HL-60/S4 (cell line): ENCODE data around the gene NFASC.

Source experiments
- in situ Hi-C: fragments of 300-500 bp; cut with MboI; formaldehyde crosslinking; loops from 2 replicates; pipeline ENCODE4 v1.14.3; 2022; ENCODE audit warnings: low sequenced_read_pairs

NFASC gene

GRCh38 chr1:204858363-204858821 lies 12.3 kb upstream of the NFASC start:
- in situ Hi-C loops, result no loop called here

DNA sequence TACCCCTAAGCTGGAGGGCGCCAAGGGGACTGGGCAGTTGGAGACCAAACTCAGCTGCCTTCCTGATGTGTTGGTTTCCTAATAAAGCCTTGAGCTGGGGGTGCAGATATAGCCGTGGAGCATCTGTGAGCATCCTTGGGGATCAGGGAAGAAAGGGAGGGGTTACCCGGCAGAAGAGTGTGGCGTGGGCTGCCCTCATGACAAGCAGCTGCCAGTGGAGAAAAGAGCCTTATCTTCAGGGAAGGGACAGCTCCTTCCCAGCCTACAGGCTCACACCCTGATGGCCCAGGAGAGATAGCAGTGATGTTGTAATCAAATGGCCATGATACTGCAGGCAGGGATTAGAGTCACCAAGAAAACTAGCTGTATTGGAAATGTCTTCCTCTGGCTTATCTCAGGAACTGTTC lies 10.8 kb upstream of the NFASC start:
- in situ Hi-C loops, result no loop called here

DNA sequence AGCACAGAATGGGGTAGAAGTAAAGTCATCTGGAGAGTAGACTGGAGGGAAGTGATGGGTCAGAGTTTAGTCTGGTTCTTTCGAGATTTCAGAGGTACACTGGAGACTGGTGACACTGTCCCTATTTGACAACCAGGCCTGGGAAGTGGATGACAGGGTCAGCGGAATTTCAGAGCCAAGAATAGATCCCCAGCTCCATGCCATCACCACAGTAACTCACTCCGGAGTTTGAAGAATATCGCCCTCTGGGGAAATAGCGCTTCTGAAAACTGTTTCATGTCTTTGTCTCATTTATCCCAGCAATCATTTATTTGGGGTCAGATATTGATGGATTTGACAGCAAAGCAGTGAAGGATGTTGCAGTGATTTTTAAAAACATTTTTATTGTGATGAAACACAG lies 7.6 kb upstream of the NFASC start:
- in situ Hi-C loops, result no loop called here

DNA sequence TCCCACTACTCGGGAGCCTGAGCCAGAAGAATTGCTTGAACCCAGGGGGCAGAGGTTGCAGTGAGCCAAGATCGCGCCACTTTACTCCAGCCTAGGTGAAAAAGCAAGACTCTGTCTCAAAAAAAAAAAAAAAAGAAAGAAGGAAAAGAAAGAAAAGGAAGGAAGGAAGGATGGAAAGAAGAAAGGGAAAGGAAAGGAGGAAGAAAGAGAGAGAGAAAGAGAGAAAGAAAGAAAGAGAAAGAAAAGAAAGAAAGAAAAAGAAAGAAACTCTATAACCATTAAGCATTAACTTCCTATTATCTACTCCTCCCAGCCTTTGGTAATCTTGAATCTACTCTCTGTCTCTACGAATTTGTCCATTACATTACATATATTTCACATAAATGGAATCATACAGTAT lies 6.9 kb upstream of the NFASC start:
- in situ Hi-C loops, result no loop called here

GRCh38 chr1:204866051-204866596 lies 4.5 kb upstream of the NFASC start:
- in situ Hi-C loops, result no loop called here

DNA sequence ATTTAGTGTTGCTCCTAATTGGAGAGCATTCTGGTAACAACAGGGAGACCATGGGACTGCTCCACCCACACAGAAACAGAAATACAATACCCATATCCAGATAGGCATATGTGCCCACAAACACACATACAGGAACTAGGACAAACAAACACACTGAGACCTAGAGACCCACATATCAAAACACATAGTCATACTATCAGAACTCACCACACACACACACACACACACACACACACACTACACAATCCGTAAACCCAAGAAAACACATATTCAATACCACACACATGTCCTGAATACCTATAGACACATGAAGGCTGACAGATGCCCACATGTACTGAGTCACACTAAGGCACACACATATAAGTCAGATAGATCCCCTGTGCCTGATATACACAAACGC lies 3.5 kb upstream of the NFASC start:
- in situ Hi-C loops, result no loop called here

DNA sequence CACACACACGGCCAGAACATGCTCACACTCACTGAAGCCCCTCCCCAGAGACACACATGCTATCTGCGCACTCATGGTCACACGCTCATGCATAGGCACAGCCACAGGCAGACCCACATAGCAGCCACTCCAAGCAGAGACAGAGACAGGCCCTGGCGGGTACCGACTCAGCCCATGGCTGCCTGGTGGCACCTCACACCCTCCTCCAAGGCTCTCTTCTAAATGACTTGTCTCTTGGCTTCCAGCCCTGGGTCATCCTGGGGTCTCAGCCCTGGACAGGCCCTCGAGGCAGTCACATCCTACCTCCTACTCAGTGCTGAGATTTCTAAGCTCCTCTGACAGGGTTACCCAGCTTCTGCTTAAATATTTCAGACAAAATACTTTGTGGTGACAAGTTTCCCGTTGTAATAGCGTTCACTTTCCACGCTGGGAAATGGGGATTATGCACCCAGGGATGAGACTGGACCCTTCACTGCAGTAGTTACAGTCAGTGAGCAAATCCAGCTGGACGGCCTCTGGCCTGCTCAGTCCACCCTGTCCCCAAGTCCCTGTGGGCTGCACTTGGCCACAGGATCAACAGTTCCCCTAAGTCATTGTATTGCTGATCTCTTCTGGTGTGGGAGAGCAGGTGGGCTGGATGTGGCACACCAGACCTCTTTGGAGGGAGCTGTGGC lies 2.9 kb upstream of the NFASC start:
- in situ Hi-C loops, result no loop called here

DNA sequence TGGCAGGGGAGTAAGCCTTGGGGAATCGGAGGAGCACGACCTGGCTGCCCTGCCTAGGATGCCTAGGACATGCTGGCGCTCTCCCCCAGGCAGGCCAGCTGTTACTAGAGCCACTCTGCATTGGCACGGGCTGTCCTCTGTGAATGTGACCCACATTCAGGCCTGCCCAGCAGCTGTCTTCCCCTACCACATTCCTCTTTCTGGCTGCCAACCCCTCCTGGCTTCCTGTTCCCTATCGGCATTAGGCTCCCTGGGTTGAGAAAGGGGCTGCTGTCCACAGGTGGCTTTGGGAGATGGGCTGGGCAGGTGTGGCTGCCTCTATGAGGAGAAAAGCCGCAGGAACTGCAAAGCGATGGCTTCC lies 2.3 kb upstream of the NFASC start:
- in situ Hi-C loops, result no loop called here

DNA sequence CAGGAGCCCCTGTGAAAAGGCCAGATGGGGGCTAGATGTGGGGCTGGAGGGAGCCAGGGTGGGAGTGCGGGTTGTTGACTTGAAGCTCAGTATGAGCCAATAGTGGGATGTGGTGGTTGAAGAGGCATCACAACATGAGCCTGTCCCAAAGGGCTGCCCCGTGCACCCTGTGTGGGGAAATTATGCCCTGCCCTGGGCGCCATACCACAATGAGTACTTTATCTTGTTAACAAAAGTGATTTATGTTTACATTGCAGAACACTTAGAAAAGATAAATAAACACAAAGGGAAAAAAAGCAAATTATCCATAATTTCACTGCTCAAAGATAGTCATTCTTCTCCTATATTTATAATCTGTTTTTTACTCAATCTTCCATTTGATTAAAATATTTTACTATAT lies 1.6 kb upstream of the NFASC start:
- in situ Hi-C loops, result no loop called here

- in situ Hi-C loops, result no loop called here
Measured at GRCh38 chr1:204871405-204872037, 859 bp downstream of the NFASC start.

GRCh38 chr1:204872262-204872881 lies 1.7 kb downstream of the NFASC start:
- in situ Hi-C loops, result no loop called here

- in situ Hi-C loops, result no loop called here
Measured at GRCh38 chr1:204873176-204873575, 2.5 kb downstream of the NFASC start.

- in situ Hi-C loops, result no loop called here
Measured at GRCh38 chr1:204873714-204874113, 3.1 kb downstream of the NFASC start.

- in situ Hi-C loops, result no loop called here
Measured at GRCh38 chr1:204874274-204874673, 3.6 kb downstream of the NFASC start.

DNA sequence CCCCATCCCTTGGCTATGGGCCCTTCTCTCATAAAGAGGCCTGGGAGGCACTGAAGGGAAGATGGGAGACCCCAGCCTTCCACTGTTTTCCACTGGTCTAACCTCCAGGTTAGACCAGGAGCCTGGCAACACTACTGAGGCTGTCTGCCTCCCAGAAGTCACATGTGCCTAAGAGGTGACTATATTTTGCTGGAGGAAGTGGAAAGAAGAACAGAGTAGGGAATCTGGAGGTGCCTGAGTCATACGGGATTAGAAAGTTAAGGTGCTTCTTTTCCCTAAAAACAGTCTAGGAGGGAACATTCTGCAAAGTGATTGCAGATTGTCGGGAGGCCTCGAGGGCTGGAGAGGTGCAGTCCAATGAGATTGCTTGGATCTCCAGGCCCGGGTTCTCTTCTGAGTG lies 4.6 kb downstream of the NFASC start:
- in situ Hi-C loops, result no loop called here

DNA sequence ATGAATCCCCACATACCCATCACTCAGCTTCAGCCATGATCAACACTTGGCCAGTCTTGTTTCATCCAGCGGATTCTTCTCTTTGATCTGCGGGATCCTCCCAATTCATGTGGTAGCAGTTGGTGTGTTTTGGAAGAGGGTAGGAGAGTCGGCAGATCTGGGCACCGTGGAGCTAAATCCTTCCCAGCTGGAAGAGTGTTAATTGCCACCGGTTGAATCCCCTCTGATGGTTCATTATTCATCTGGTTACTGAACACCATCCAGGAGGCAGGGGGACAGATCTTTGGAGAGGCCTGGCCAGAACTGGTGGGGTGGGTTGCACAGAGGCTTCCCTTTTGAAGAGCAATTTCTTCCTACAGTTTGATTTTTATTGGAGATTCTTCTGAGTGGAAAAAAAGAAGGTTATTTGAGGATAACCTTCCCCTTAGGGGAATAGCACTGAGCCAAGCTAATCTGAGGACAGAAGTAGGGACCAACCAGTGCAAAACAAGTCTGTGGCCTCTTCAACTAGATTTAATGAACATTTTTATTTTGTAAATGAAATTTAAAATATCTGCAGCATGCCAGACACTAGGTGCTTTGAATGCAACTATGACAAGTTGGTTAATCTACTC lies 8.1 kb downstream of the NFASC start:
- in situ Hi-C loops, result no loop called here

GRCh38 chr1:204879351-204879750 lies 8.7 kb downstream of the NFASC start:
- in situ Hi-C loops, result no loop called here

DNA sequence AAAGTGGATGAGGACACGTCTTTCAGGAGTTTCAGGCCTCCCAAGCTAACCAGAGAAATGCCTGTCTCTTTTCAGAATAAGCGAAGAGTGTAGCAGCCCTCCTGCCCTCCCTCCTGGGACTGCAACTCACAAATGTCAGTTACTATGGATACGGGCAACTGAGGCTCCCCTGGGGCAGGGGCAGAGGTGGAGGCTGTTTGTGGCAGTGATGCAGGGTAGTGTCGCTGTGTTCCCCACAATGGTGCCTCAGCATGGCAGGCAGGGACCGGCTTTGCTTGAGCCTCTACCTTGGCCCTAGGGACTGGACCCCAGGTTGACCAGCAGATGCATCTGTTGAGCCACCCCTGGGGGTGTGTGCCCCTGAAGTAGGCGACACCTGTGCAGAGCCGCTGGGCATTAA lies 10.2 kb downstream of the NFASC start:
- in situ Hi-C loops, result no loop called here

GRCh38 chr1:204882479-204882878 lies 11.8 kb downstream of the NFASC start:
- in situ Hi-C loops, result no loop called here

DNA sequence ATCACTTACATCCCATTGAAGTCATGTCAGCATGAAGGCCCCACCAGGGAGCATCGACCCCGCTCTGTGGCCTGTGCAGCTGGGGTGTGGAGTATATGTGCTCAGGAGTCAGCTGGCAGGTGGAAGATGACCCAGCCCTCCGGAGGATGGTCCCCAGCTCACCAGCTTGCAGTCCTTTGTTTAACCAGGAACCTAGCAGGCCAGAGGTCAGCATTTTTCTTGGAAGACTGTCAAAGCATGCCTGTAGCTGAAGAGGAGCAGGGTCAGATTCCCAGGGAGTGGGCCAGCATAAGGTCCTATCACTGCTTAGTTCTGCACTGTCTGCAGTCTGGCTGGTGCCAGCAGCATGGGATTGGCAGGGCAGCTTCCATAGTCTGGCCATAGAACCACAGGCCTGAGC lies 12.7 kb downstream of the NFASC start:
- in situ Hi-C loops, result no loop called here

DNA sequence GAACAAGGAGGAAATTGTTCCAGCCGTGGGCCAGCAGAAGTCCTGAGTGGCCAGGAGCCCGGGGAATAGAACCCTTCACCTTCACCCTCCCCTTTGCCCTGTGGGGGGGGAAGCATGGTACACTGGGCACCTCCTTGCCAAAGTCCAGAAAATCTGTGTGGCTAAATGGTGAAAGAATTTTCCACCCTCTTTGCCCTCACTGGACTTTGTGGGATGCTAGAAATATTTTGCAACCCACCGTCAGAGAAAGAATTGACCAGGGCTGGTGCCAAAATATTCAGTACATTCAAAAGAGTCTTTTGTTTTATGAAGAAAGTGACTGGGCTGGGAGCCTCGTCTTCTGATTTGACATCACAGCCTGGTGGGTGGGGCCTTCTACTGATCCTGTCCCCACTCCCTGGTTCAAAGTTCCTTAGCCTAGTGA lies 14.6 kb downstream of the NFASC start:
- in situ Hi-C loops, result no loop called here

- in situ Hi-C loops, result no loop called here
Measured at GRCh38 chr1:204885790-204886189, 15.1 kb downstream of the NFASC start.
